ENCODE results near the gene ARL5B. TPM values are rescaled to one million over a fixed set of nuclear protein-coding genes. Genes with fewer than 3 reads are reported as not detected.
A peak's percentile ranks its signal among the peaks of the same experiment; 100 is the strongest.

The ARL5B gene
- total and polyA plus RNA-seq, 9 of the 15 experiments (the other 6 are each of a cell fraction or from before 2014, with no cell fraction given) = 4.1 to 22.2 (median 15.1) TPM

- peak in 2 of 3 experiments; percentile 69 to 93; a peak in 3 of 6 replicates for TF ChIP-seq ZBTB11 (CRISPR knock-in tag; IDR thresholded peaks at IDR 0.05)
- peak; percentile 95 for TF ChIP-seq CREB1 (IDR thresholded peaks at IDR 0.05)
- peak; percentile 95 for TF ChIP-seq CREB1 (CRISPR knock-in tag; IDR thresholded peaks at IDR 0.05)
- peak; percentile 97 for TF ChIP-seq GATA2 (CRISPR knock-in tag; IDR thresholded peaks at IDR 0.05)
- peak; percentile 86; the same call in 1 of the 2 replicates for TF ChIP-seq POLR2AphosphoS2 (IDR thresholded peaks at IDR 0.05; ENCODE audit: low read length)
- no peak for TF ChIP-seq ZNF217 (CRISPR knock-in tag; IDR thresholded peaks at IDR 0.05)
- 0 out of 2 replicates have a peak, but pooled peaks have one; percentile 17 for TF ChIP-seq MAFK (IDR thresholded peaks at IDR 0.05; ENCODE audit: low read length)
- peak; percentile 52 for TF ChIP-seq HDAC2 (IDR thresholded peaks at IDR 0.05)
- no peak for TF ChIP-seq DEAF1 (CRISPR knock-in tag; IDR thresholded peaks at IDR 0.05)
- TF ChIP-seq ZBTB17 (CRISPR knock-in tag; IDR thresholded peaks at IDR 0.05) = no peak
- peak; percentile 16; the same call in 1 of the 2 replicates for TF ChIP-seq NR2C1 (IDR thresholded peaks at IDR 0.05)
- TF ChIP-seq NR2C1 (tag; IDR thresholded peaks at IDR 0.05) = no peak
- TF ChIP-seq HNRNPUL1 (IDR thresholded peaks at IDR 0.05; ENCODE audit: low read length) = no peak
- TF ChIP-seq MEF2A (IDR thresholded peaks at IDR 0.05; ENCODE audit: control insufficient read depth, low read depth, low read length) = no peak
- no peak for TF ChIP-seq ZFP91 (CRISPR knock-in tag; IDR thresholded peaks at IDR 0.05)
- no peak for TF ChIP-seq NR4A1 (CRISPR knock-in tag; IDR thresholded peaks at IDR 0.05)
- TF ChIP-seq NR4A1 (tag; IDR thresholded peaks at IDR 0.05) = no peak
- 0 out of 2 replicates have a peak, but pooled peaks have one; percentile 33 for TF ChIP-seq ZC3H11A (IDR thresholded peaks at IDR 0.05; ENCODE audit: low read depth, low read length)
- TF ChIP-seq DIDO1 (tag; IDR thresholded peaks at IDR 0.05; ENCODE audit: low read depth) = peak; percentile 91
- TF ChIP-seq EP300 (IDR thresholded peaks at IDR 0.05; ENCODE audit: low read length) = peak; percentile 61
- TF ChIP-seq CEBPB (tag; IDR thresholded peaks at IDR 0.05) = peak; percentile 50; the same call in 1 of the 2 replicates
- TF ChIP-seq KLF13 (tag; IDR thresholded peaks at IDR 0.05; ENCODE audit: borderline replicate concordance, low read depth) = peak; percentile 54; the same call in 1 of the 2 replicates
- no peak for TF ChIP-seq BRF1 (IDR thresholded peaks at IDR 0.05; ENCODE audit: borderline replicate concordance, extremely low read depth, insufficient read length)
These were observed 7.8 kb upstream of the ARL5B start, which contains the start of gene NSUN6 (continued) for GRCh38 chr10:18651324-18652007.
